GM12878 (cell line): Measurements from ENCODE around the gene DLEC1.

Experiments
- CREB1 ChIP-seq: IDR thresholded peaks from 2 replicates; pipeline ENCODE4 v1.6.1; 2012; ENCODE audit warnings: low read depth, mild to moderate bottlenecking, inconsistent platforms
- CREM ChIP-seq: IDR thresholded peaks from 2 replicates; pipeline ENCODE4 v1.6.1; 2014; ENCODE audit warnings: antibody characterized with exemption, low read depth
- EP300 ChIP-seq, 2 experiments: fragments of 150-350 bp in 1 of 2; IDR thresholded peaks; 2 replicates each; pipeline ENCODE4 v1.6.1; 2011 to 2012; ENCODE audit warnings: low read depth in 2 of 2, low read length in 2 of 2, borderline replicate concordance in 1 of 2, improper control_type of control experiment in 1 of 2, inconsistent platforms in 1 of 2; ENCODE audit not compliant: control insufficient read depth in 1 of 2
- ETV6 ChIP-seq, 2 experiments: fragments of 450-650 bp in 1 of 2; IDR thresholded peaks in 1 of 2; conservative IDR thresholded peaks in 1 of 2; 2 replicates each; pipeline ENCODE4 v1.6.1; 2014; ENCODE audit warnings: antibody characterized with exemption in 1 of 2, borderline replicate concordance in 1 of 2, low read depth in 1 of 2, mild to moderate bottlenecking in 1 of 2, moderate library complexity in 1 of 2
- EZH2 ChIP-seq: IDR thresholded peaks from 2 replicates; pipeline ENCODE4 v1.6.1; 2012; ENCODE audit warnings: low read depth, mild to moderate bottlenecking, control low read depth, inconsistent platforms, low read length, borderline replicate concordance; ENCODE audit not compliant: control insufficient read depth
- FOS ChIP-seq: IDR thresholded peaks from 3 replicates; pipeline ENCODE4 v1.6.1; 2011; ENCODE audit warnings: borderline replicate concordance; ENCODE audit not compliant: insufficient read length; ENCODE audit errors: extremely low read depth
- POLR2AphosphoS5 ChIP-seq: IDR thresholded peaks from 2 replicates; pipeline ENCODE4 v1.6.1; 2011; ENCODE audit warnings: mild to moderate bottlenecking, low read length, inconsistent platforms
- SIX5 ChIP-seq: IDR thresholded peaks from 2 replicates; pipeline ENCODE4 v1.6.1; 2011; ENCODE audit warnings: mild to moderate bottlenecking, low read depth, low read length, moderate library complexity; ENCODE audit not compliant: severe bottlenecking
- SMC3 ChIP-seq: IDR thresholded peaks from 2 replicates; pipeline ENCODE4 v1.6.1; 2011; ENCODE audit warnings: low read length, improper control_type of control experiment, borderline replicate concordance
- SP1 ChIP-seq: IDR thresholded peaks from one replicate; pipeline ENCODE4 v1.6.1; 2011; ENCODE audit warnings: low read depth, low read length
- TCF7 ChIP-seq: IDR thresholded peaks from 2 replicates; pipeline ENCODE4 v1.6.1; 2014; ENCODE audit warnings: antibody characterized with exemption, borderline replicate concordance
- ZNF207 ChIP-seq: fragments of 450-650 bp; IDR thresholded peaks from 2 replicates; pipeline ENCODE4 v1.6.1; 2014; ENCODE audit warnings: antibody characterized with exemption, mild to moderate bottlenecking, borderline replicate concordance
- TF ChIP-seq, protein P1 (sequence below): IDR thresholded peaks from 2 replicates; pipeline ENCODE4 v1.6.1; 2012; ENCODE audit warnings: mild to moderate bottlenecking, low read depth, low read length
- TF ChIP-seq, protein P2 (sequence below), 3 experiments: IDR thresholded peaks in 2 of 3; conservative IDR thresholded peaks in 1 of 3; 2 replicates each; pipeline ENCODE4 v1.5.1; 2011; ENCODE audit warnings: low read depth in 3 of 3, low read length in 3 of 3, mild to moderate bottlenecking in 3 of 3, control low read depth in 2 of 3, moderate library complexity in 2 of 3, inconsistent platforms in 1 of 3, mixed read lengths in 1 of 3; ENCODE audit not compliant: control insufficient read depth in 2 of 3, insufficient read depth in 1 of 3; ENCODE audit errors: extremely low read depth in 1 of 3

DNA sequence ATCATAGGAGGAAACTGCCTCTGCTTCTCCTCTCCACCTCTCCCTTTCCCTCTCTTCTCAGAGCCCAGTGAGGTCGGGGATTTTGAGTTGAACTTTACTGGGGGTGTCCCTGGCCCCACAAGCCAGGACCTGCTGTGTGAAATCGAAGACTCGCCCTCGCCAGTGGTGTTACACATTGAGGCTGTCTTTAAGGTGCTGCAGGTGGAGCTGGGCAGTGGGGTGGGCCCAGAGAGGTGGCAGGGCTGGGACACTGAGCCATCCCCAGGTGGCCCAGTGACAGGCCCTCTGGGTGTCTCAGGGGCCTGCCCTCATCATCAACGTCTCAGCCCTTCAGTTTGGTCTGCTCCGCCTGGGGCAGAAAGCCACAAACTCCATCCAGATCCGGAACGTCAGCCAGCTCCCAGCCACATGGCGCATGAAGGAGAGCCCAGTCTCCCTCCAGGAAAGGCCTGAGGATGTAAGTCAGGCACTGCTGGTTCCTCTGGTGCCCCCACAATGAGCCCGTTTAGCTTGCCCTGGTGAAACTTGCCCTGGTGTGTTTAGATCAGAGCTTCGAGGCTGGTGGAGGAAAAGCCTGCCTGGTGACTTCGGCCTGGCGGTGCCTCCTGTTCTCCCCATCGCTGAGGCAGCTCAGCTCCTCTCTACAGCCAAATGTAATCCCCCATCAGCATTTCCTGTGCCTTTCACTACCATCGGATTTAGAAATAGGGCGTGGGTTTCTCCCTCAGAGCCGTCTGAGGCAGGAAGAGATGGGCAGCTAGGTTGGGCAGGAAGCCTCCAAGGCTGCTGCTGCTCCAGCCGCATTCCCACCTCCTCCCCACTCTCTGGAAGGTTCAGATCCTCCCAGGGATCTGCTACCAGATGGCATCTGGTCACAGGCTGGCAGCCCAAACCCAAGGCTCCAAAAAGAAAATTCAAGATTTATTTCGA, 58.7 kb downstream of the DLEC1 start:
- no peak for TF ChIP-seq EP300 (IDR thresholded peaks at IDR 0.05; ENCODE audit: borderline replicate concordance in 1 of 2, control insufficient read depth in 1 of 2, low read depth in 2 of 2, low read length in 2 of 2)
- TF ChIP-seq, protein P1, sequence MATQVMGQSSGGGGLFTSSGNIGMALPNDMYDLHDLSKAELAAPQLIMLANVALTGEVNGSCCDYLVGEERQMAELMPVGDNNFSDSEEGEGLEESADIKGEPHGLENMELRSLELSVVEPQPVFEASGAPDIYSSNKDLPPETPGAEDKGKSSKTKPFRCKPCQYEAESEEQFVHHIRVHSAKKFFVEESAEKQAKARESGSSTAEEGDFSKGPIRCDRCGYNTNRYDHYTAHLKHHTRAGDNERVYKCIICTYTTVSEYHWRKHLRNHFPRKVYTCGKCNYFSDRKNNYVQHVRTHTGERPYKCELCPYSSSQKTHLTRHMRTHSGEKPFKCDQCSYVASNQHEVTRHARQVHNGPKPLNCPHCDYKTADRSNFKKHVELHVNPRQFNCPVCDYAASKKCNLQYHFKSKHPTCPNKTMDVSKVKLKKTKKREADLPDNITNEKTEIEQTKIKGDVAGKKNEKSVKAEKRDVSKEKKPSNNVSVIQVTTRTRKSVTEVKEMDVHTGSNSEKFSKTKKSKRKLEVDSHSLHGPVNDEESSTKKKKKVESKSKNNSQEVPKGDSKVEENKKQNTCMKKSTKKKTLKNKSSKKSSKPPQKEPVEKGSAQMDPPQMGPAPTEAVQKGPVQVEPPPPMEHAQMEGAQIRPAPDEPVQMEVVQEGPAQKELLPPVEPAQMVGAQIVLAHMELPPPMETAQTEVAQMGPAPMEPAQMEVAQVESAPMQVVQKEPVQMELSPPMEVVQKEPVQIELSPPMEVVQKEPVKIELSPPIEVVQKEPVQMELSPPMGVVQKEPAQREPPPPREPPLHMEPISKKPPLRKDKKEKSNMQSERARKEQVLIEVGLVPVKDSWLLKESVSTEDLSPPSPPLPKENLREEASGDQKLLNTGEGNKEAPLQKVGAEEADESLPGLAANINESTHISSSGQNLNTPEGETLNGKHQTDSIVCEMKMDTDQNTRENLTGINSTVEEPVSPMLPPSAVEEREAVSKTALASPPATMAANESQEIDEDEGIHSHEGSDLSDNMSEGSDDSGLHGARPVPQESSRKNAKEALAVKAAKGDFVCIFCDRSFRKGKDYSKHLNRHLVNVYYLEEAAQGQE: no peak
- TF ChIP-seq EZH2: no peak
- TF ChIP-seq ETV6 (conservative IDR thresholded peaks at IDR 0.05 in 1 of 2, IDR thresholded peaks at IDR 0.05 in 1 of 2; ENCODE audit: borderline replicate concordance in 1 of 2, low read depth in 1 of 2): no peak
- TF ChIP-seq, protein P2, sequence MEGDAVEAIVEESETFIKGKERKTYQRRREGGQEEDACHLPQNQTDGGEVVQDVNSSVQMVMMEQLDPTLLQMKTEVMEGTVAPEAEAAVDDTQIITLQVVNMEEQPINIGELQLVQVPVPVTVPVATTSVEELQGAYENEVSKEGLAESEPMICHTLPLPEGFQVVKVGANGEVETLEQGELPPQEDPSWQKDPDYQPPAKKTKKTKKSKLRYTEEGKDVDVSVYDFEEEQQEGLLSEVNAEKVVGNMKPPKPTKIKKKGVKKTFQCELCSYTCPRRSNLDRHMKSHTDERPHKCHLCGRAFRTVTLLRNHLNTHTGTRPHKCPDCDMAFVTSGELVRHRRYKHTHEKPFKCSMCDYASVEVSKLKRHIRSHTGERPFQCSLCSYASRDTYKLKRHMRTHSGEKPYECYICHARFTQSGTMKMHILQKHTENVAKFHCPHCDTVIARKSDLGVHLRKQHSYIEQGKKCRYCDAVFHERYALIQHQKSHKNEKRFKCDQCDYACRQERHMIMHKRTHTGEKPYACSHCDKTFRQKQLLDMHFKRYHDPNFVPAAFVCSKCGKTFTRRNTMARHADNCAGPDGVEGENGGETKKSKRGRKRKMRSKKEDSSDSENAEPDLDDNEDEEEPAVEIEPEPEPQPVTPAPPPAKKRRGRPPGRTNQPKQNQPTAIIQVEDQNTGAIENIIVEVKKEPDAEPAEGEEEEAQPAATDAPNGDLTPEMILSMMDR (IDR thresholded peaks at IDR 0.05 in 2 of 3, conservative IDR thresholded peaks at IDR 0.05 in 1 of 3; ENCODE audit: control insufficient read depth in 2 of 3, extremely low read depth in 1 of 3, insufficient read depth in 1 of 3, low read depth in 3 of 3, low read length in 3 of 3): no peak
- TF ChIP-seq TCF7: no peak
- TF ChIP-seq SP1: no peak
- no peak for TF ChIP-seq ZNF207
- TF ChIP-seq CREB1: no peak
- no peak for TF ChIP-seq SIX5
- TF ChIP-seq POLR2AphosphoS5: no peak
- no peak for TF ChIP-seq FOS
- TF ChIP-seq CREM: no peak
- TF ChIP-seq SMC3: no peak
